Uterus (tissue), 2 donors: ENCODE data around the gene NOTO.

Experiments
- POLR2A ChIP-seq, 2 donors: fragments of 450-650 bp; IDR thresholded peaks; one replicate each; pipeline ENCODE4 v1.6.1; 2016; ENCODE audit warnings: antibody characterized with exemption in 2 of 2, mild to moderate bottlenecking in 1 of 2, moderate library complexity in 1 of 2
- TF ChIP-seq, protein P1 (sequence below), 4 experiments: fragments of 200-600 bp in 2 of 4; fragments of 450-650 bp in 2 of 4; sonication (generic) in 2 of 4; IDR thresholded peaks; one replicate each; pipeline ENCODE4 v1.5.1; 2016 to 2019; ENCODE audit warnings: antibody characterized with exemption in 4 of 4, mild to moderate bottlenecking in 2 of 4, moderate library complexity in 1 of 4

DNA sequence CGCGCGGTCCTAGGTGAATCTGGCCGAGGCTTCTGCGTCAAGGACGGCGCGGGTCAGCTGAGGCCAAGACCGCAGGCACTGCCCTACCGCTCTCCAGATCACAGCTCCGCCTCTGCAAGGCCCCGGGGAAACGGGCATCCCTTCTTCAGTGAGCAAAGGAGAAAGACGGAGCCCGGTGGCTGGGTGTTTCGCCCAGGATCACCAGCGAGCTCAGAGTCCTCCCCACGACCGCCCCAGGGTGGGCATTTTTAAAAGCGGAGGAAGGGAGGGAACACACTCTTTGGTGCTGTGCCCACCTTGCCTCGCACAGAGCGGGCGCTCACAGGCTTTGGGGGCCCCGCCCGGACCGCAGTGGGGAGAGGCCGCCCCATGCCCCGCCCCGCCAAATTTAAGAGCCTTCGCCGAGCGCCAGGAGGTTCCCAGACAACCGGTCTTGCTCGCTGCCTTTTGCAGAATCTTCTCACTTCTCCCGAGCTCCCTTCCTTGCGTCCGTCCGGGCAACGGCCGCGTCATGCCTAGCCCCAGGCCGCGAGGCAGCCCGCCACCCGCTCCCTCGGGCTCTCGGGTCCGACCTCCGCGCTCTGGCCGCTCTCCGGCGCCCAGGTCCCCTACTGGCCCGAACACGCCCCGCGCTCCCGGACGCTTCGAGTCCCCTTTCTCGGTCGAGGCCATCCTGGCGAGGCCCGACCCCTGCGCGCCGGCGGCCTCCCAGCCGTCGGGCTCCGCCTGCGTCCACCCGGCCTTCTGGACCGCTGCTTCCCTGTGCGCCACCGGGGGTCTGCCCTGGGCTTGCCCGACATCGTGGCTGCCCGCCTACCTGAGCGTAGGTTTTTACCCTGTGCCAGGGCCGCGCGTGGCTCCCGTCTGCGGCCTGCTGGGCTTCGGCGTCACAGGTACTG is at the start of gene NOTO:
- TF ChIP-seq, protein P1, sequence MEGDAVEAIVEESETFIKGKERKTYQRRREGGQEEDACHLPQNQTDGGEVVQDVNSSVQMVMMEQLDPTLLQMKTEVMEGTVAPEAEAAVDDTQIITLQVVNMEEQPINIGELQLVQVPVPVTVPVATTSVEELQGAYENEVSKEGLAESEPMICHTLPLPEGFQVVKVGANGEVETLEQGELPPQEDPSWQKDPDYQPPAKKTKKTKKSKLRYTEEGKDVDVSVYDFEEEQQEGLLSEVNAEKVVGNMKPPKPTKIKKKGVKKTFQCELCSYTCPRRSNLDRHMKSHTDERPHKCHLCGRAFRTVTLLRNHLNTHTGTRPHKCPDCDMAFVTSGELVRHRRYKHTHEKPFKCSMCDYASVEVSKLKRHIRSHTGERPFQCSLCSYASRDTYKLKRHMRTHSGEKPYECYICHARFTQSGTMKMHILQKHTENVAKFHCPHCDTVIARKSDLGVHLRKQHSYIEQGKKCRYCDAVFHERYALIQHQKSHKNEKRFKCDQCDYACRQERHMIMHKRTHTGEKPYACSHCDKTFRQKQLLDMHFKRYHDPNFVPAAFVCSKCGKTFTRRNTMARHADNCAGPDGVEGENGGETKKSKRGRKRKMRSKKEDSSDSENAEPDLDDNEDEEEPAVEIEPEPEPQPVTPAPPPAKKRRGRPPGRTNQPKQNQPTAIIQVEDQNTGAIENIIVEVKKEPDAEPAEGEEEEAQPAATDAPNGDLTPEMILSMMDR (IDR thresholded peaks at IDR 0.05): no peak
- TF ChIP-seq POLR2A (IDR thresholded peaks at IDR 0.05): no peak
